A549 (cell line): ENCODE data around the gene PAM. TPM values are rescaled to one million over a fixed set of nuclear protein-coding genes. Genes with fewer than 3 reads are reported as not detected.

Source experiments
- ATAC-seq, 2 experiments: fragments of 200-7000 bp in 1 of 2; fragments of >200 bp in 1 of 2; cut with Nextera tagmentation in 1 of 2; cut with Tn5 transposase in 1 of 2; 3 replicates each; pipeline versions ENCODE4 v1.8.0 to v1.9.1; 2018 to 2020; ENCODE audit warnings: mild to moderate bottlenecking in 1 of 2, moderate library complexity in 1 of 2
- CTCF ChIA-PET: fragments of 300-600 bp; sonication (Branson Sonifier 250); formaldehyde crosslinking; extraction: SDS; loops from one replicate; lab custom pipeline; 2021; ENCODE audit warnings: antibody characterized with exemption, inconsistent platforms; lab: Yijun Ruan, JAX
- POLR2A ChIA-PET: fragments of 350-600 bp; formaldehyde crosslinking; extraction: SDS; loops from one replicate; lab custom pipeline; 2021; ENCODE audit warnings: antibody characterized with exemption, inconsistent platforms; lab: Yijun Ruan, JAX
- DNase-seq, 2 experiments: peaks; one replicate each; pipeline versions ENCODE4 v3.0.0 to v3.0.0-alpha.2; 2011 to 2016; ENCODE audit warnings: low read depth in 1 of 2, low spot score in 1 of 2
- FAIRE-seq: peaks from 2 replicates; lab custom pipeline; 2011; peaks lifted over from hg19 to GRCh38; lab: Jason Lieb, UNC
- H3K27ac ChIP-seq, 2 experiments: fragments of >200 bp; sonication (Bioruptor Twin); formaldehyde crosslinking; 3 replicates each; pipeline ENCODE4 v1.5.1; 2016 to 2017
- H3K4me1 ChIP-seq: fragments of >200 bp; sonication (Bioruptor Twin); formaldehyde crosslinking; 3 replicates; pipeline ENCODE4 v1.6.1; 2016
- H3K4me2 ChIP-seq: fragments of >200 bp; sonication (Bioruptor Twin); formaldehyde crosslinking; 3 replicates; pipeline ENCODE4 v1.6.1; 2016
- H3K4me3 ChIP-seq: fragments of >200 bp; sonication (Bioruptor Twin); formaldehyde crosslinking; 3 replicates; pipeline ENCODE4 v1.5.1; 2016
- H3K9me3 ChIP-seq: fragments of >200 bp; sonication (Bioruptor Twin); formaldehyde crosslinking; 3 replicates; pipeline ENCODE4 v1.6.1; 2016
- CEBPB ChIP-seq, 2 experiments: fragments of >200 bp in 1 of 2; sonication (Bioruptor Twin) in 1 of 2; formaldehyde crosslinking in 1 of 2; IDR thresholded peaks; 2 replicates each; pipeline ENCODE4 v1.6.1; 2012 to 2016
- CHD4 ChIP-seq: fragments of 200-600 bp; sonication (generic); IDR thresholded peaks from 2 replicates; pipeline ENCODE4 v1.6.1; 2016; ENCODE audit warnings: antibody characterized with exemption, mild to moderate bottlenecking, borderline replicate concordance
- EHF ChIP-seq: fragments of 250-450 bp; sonication (Bioruptor Pico); IDR thresholded peaks from 2 replicates; pipeline ENCODE4 v1.5.0; 2020; ENCODE audit warnings: mild to moderate bottlenecking
- EHMT2 ChIP-seq: fragments of 200-600 bp; sonication (generic); IDR thresholded peaks from 2 replicates; pipeline ENCODE4 v1.6.1; 2016; ENCODE audit warnings: antibody characterized with exemption, low read depth, mild to moderate bottlenecking, moderate library complexity
- FOSB ChIP-seq: fragments of 250-450 bp; sonication (Bioruptor Pico); IDR thresholded peaks from 2 replicates; pipeline ENCODE4 v1.5.0; 2020; ENCODE audit warnings: mild to moderate bottlenecking, moderate library complexity
- FOXS1 ChIP-seq: fragments of 250-450 bp; sonication (Bioruptor Pico); IDR thresholded peaks from 2 replicates; pipeline ENCODE4 v1.5.0; 2020; ENCODE audit warnings: mild to moderate bottlenecking, moderate library complexity
- GATA3 ChIP-seq: IDR thresholded peaks from 2 replicates; pipeline ENCODE4 v1.6.1; 2012; ENCODE audit warnings: borderline replicate concordance
- HOXB13 ChIP-seq: fragments of 250-450 bp; sonication (Bioruptor Pico); IDR thresholded peaks from 2 replicates; pipeline ENCODE4 v1.5.0; 2020; ENCODE audit warnings: low read depth, mild to moderate bottlenecking, moderate library complexity
- HOXB5 ChIP-seq: fragments of 250-450 bp; sonication (Bioruptor Pico); IDR thresholded peaks from 2 replicates; pipeline ENCODE4 v1.5.0; 2020; ENCODE audit warnings: mild to moderate bottlenecking, moderate library complexity
- JUNB ChIP-seq: fragments of >200 bp; sonication (Bioruptor Twin); formaldehyde crosslinking; IDR thresholded peaks from 2 replicates; pipeline ENCODE4 v1.6.1; 2016
- MAFK ChIP-seq: fragments of 450-650 bp; IDR thresholded peaks from 2 replicates; pipeline ENCODE4 v1.6.1; 2014; ENCODE audit not compliant: partially characterized antibody
- MYC ChIP-seq: IDR thresholded peaks from 2 replicates; pipeline ENCODE4 v1.6.1; 2012; ENCODE audit warnings: mild to moderate bottlenecking, inconsistent platforms, low read length, improper control_type of control experiment, borderline replicate concordance
- NFE2L2 ChIP-seq: fragments of 150-350 bp; conservative IDR thresholded peaks from 2 replicates; pipeline ENCODE4 v1.6.1; 2014; ENCODE audit warnings: low read length
- PHF8 ChIP-seq: fragments of 200-600 bp; sonication (generic); IDR thresholded peaks from 2 replicates; pipeline ENCODE4 v1.6.1; 2016; ENCODE audit warnings: low read depth, mild to moderate bottlenecking, antibody characterized with exemption, moderate library complexity, borderline replicate concordance
- RAD21 ChIP-seq, 2 experiments: fragments of >200 bp in 1 of 2; sonication (Bioruptor Twin) in 1 of 2; formaldehyde crosslinking in 1 of 2; IDR thresholded peaks in 1 of 2; conservative IDR thresholded peaks in 1 of 2; 2 replicates in 1 of 2; 3 replicates in 1 of 2; pipeline ENCODE4 v1.6.1; 2012 to 2018; ENCODE audit warnings: inconsistent platforms in 1 of 2
- RNF2 ChIP-seq: fragments of 200-600 bp; sonication (generic); IDR thresholded peaks from 2 replicates; pipeline ENCODE4 v1.6.1; 2016; ENCODE audit warnings: low read depth, mild to moderate bottlenecking, antibody characterized with exemption, moderate library complexity, borderline replicate concordance
- SMC3 ChIP-seq: fragments of >200 bp; sonication (Bioruptor Twin); formaldehyde crosslinking; IDR thresholded peaks from 3 replicates; pipeline ENCODE4 v1.6.1; 2018; ENCODE audit warnings: inconsistent platforms
- SREBF2 ChIP-seq: fragments of 450-650 bp; IDR thresholded peaks from 2 replicates; pipeline ENCODE4 v1.6.1; 2014; ENCODE audit warnings: mild to moderate bottlenecking, moderate library complexity
- TFCP2L1 ChIP-seq: fragments of 250-450 bp; sonication (Bioruptor Pico); IDR thresholded peaks from 2 replicates; pipeline ENCODE4 v1.5.0; 2021; ENCODE audit warnings: mild to moderate bottlenecking
- TP53 ChIP-seq: fragments of 250-450 bp; sonication (Bioruptor Pico); IDR thresholded peaks from 2 replicates; pipeline ENCODE4 v1.5.0; 2021; ENCODE audit warnings: mild to moderate bottlenecking, moderate library complexity
- ZFP36 ChIP-seq: fragments of 450-650 bp; IDR thresholded peaks from 2 replicates; pipeline ENCODE4 v1.6.1; 2014; ENCODE audit warnings: borderline replicate concordance; ENCODE audit not compliant: partially characterized antibody
- ZNF302 ChIP-seq: fragments of 250-450 bp; sonication (Bioruptor Pico); IDR thresholded peaks from 2 replicates; pipeline ENCODE4 v1.9.0; 2021; ENCODE audit warnings: inconsistent platforms, mild to moderate bottlenecking, moderate library complexity
- WGBS: methylation state at CpG from one replicate; pipeline ENCODE4 v1.1.6; 2017; ENCODE audit errors: missing lambda C conversion rate; 5-methylcytosine and 5-hydroxymethylcytosine counted together
- polyA plus RNA-seq, 4 experiments: library from polyadenylated mRNA; depleted of rRNA in 3 of 4; stranded (reverse); fragments of >200 nt; fragmentation: RNase III in 1 of 4; extraction: RNeasy Plus Mini Kit Qiagen cat#74134 plus additional on column Dnase treatment in 1 of 4; gene quantifications; 2 replicates in 3 of 4; 3 replicates in 1 of 4; pipeline ENCODE4 v1.2.3, GENCODE V29; 2011 to 2017
- TF ChIP-seq, protein P1 (sequence below): IDR thresholded peaks from 2 replicates; pipeline ENCODE4 v1.6.1; 2012; ENCODE audit warnings: low read depth, borderline replicate concordance
- TF ChIP-seq, protein P2 (sequence below): fragments of 250-450 bp; sonication (Bioruptor Pico); IDR thresholded peaks from 2 replicates; pipeline ENCODE4 v1.5.0; 2021; ENCODE audit warnings: mild to moderate bottlenecking, moderate library complexity, borderline replicate concordance
- TF ChIP-seq, protein P3 (sequence below): fragments of >200 bp; sonication (Bioruptor Twin); formaldehyde crosslinking; IDR thresholded peaks from 3 replicates; pipeline ENCODE4 v1.5.1; 2016
- TF ChIP-seq, protein P4 (sequence below): fragments of >200 bp; sonication (Bioruptor Twin); formaldehyde crosslinking; IDR thresholded peaks from 3 replicates; pipeline ENCODE4 v1.6.1; 2016

Gene PAM
- polyA plus RNA-seq, 2 of the 4 experiments (the other 2 are of a cell fraction) = 21.5 to 25.1 TPM

DNA sequence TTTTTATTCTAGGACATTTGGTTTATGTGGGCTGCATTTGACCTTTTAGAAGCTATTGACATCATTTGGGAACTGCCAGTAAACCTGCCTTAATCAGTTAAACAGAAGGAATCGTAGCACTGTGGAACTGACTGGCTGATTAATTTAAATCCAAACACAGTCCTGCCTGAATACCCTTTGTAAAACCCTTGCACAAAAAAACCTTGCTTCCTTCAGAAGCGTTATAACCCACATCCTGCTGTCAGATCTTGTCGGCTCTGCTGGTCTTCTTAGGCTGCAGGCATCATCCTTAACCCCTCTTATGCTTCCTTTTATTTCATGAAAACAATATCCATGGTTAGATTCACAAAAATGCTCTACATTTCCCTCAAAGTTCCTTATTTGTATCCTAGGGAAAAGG is 46.3 kb downstream of the PAM start:
- ATAC-seq (no peak), FAIRE-seq (no peak)
- 44% methylated on average over 3 of the region's 3 CpGs for WGBS
- no peaks in the 10 kb centered on the region for H3K9me3 ChIP-seq
- ChIA-PET POLR2A (no interaction called here), CTCF (no interaction called here)
- no peak overlapping the region for H3K4me3 ChIP-seq
- no peaks in the 10 kb centered on the region for H3K4me1 ChIP-seq
- no peak overlapping the region for H3K4me2 ChIP-seq
- H3K27ac ChIP-seq = no peak overlapping the region
- TF ChIP-seq MYC (no peak), RNF2 (no peak), GATA3 (no peak), ZFP36 (no peak), MAFK (no peak), SREBF2 (no peak), CEBPB (IDR thresholded peaks at IDR 0.05) (no peak), FOXS1 (no peak), ZNF302 (CRISPR knock-in tag) (no peak), SMC3 (no peak), FOSB (no peak), HOXB13 (no peak), TFCP2L1 (CRISPR knock-in tag) (no peak), EHMT2 (no peak)
- TF ChIP-seq, protein P1, sequence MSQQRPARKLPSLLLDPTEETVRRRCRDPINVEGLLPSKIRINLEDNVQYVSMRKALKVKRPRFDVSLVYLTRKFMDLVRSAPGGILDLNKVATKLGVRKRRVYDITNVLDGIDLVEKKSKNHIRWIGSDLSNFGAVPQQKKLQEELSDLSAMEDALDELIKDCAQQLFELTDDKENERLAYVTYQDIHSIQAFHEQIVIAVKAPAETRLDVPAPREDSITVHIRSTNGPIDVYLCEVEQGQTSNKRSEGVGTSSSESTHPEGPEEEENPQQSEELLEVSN = no peak
- TF ChIP-seq, protein P2, sequence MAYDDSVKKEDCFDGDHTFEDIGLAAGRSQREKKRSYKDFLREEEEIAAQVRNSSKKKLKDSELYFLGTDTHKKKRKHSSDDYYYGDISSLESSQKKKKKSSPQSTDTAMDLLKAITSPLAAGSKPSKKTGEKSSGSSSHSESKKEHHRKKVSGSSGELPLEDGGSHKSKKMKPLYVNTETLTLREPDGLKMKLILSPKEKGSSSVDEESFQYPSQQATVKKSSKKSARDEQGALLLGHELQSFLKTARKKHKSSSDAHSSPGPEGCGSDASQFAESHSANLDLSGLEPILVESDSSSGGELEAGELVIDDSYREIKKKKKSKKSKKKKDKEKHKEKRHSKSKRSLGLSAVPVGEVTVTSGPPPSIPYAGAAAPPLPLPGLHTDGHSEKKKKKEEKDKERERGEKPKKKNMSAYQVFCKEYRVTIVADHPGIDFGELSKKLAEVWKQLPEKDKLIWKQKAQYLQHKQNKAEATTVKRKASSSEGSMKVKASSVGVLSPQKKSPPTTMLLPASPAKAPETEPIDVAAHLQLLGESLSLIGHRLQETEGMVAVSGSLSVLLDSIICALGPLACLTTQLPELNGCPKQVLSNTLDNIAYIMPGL (CRISPR knock-in tag) = no peak
- TF ChIP-seq, protein P3, sequence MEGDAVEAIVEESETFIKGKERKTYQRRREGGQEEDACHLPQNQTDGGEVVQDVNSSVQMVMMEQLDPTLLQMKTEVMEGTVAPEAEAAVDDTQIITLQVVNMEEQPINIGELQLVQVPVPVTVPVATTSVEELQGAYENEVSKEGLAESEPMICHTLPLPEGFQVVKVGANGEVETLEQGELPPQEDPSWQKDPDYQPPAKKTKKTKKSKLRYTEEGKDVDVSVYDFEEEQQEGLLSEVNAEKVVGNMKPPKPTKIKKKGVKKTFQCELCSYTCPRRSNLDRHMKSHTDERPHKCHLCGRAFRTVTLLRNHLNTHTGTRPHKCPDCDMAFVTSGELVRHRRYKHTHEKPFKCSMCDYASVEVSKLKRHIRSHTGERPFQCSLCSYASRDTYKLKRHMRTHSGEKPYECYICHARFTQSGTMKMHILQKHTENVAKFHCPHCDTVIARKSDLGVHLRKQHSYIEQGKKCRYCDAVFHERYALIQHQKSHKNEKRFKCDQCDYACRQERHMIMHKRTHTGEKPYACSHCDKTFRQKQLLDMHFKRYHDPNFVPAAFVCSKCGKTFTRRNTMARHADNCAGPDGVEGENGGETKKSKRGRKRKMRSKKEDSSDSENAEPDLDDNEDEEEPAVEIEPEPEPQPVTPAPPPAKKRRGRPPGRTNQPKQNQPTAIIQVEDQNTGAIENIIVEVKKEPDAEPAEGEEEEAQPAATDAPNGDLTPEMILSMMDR = no peak
- TF ChIP-seq, all 56 proteins: peak for 0
- DNase-seq = no peak

DNA sequence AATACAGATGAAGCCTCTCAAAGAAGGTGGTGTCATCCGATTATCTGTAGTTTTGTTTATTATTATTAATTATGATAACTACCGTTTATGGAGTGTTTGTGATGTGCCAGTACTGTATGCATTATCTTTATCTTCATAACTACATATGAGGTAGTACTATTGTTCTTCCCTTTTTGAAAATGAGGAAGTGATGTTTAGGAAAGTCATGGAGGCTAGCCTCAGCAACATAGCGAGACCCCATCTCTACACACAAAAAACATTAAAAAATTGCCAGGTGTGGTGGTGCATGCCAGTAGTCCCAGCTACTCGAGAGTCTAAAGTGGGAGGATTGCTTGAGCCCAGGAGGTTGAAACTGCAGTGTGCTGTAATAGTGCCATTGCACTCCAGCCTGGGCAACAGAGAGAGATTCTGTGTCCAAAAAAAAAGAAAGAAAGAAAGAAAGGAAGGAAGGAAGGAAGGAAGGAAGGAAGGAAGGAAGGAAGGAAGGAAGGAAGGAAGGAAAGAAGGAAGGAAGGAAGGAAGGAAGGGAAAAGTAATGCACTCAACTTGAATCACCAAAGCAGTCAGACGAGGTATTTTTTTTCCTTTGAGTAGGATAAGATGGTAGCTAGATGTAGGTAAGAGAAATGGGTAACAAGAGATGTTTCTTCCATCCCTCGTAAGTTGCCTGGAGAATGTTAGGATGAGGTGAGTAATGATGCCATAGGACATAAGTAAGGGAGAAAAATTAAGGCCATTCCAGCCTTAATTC is 47.8 kb downstream of the PAM start:
- no peak overlapping the region for H3K27ac ChIP-seq
- 41% methylated on average over 6 of the region's 6 CpGs for WGBS
- H3K4me3 ChIP-seq = no peak overlapping the region
- no peaks in the 10 kb centered on the region for H3K9me3 ChIP-seq
- ATAC-seq = no peak
- ChIA-PET POLR2A (no interaction called here), CTCF (interaction anchor here (0.8 kb wide), 1 partner anchor 22 kb away, joined by 3 read pairs; no protein-coding TSS in a partner anchor)
- no peak for DNase-seq
- TF ChIP-seq, protein P3 = no peak
- TF ChIP-seq, protein P4, sequence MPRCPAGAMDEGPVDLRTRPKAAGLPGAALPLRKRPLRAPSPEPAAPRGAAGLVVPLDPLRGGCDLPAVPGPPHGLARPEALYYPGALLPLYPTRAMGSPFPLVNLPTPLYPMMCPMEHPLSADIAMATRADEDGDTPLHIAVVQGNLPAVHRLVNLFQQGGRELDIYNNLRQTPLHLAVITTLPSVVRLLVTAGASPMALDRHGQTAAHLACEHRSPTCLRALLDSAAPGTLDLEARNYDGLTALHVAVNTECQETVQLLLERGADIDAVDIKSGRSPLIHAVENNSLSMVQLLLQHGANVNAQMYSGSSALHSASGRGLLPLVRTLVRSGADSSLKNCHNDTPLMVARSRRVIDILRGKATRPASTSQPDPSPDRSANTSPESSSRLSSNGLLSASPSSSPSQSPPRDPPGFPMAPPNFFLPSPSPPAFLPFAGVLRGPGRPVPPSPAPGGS = no peak
- TF ChIP-seq CEBPB (IDR thresholded peaks at IDR 0.05) (no peak), HOXB5 (CRISPR knock-in tag) (no peak), CHD4 (no peak), RAD21 (conservative IDR thresholded peaks at IDR 0.05 in 1 of 2, IDR thresholded peaks at IDR 0.05 in 1 of 2) (no peak), NFE2L2 (no peak), EHF (CRISPR knock-in tag) (no peak), PHF8 (no peak), JUNB (no peak), TP53 (CRISPR knock-in tag) (no peak)
- FAIRE-seq = no peak
- no peaks in the 10 kb centered on the region for H3K4me1 ChIP-seq
- no peak overlapping the region for H3K4me2 ChIP-seq
